ENCODE data around the gene A1BG. TPM values are rescaled to one million over a fixed set of nuclear protein-coding genes. Genes with fewer than 3 reads are reported as not detected.

A1BG gene
- total RNA-seq, 1 experiment from 2014 or later: 1.2 TPM

- TF ChIP-seq EGR1 (IDR thresholded peaks at IDR 0.05; ENCODE audit: low read depth) (no peak), REST (IDR thresholded peaks at IDR 0.05; ENCODE audit: low read depth) (no peak), EZH2phosphoT487 (IDR thresholded peaks at IDR 0.05; ENCODE audit: borderline replicate concordance) (no peak), FOSL1 (IDR thresholded peaks at IDR 0.05; ENCODE audit: low read depth) (no peak)
Observed at GRCh38 chr19:58372311-58373133, 19.2 kb upstream of the A1BG start (continued).

- ATAC-seq: no peak
- POLR2A ChIA-PET: no interaction called here
- Histone ChIP-seq H3K27ac (ENCODE audit: low read depth, low read length) (no peak overlapping the region), H3K4me1 (ENCODE audit: control insufficient read depth in 1 of 2, insufficient read depth in 2 of 2, low read length in 2 of 2) (peaks cover 0 to 4% of the 10 kb centered on the region in 2 experiments; a peak in 1 of 4 replicates), H3K79me2 (ENCODE audit: insufficient read depth, low read length) (no peaks in the 10 kb centered on the region), H3K4me2 (ENCODE audit: low read length) (no peak overlapping the region), H3K9me2 (ENCODE audit: insufficient read depth) (no peaks in the 10 kb centered on the region), H4K20me1 (ENCODE audit: insufficient read depth) (no peaks in the 10 kb centered on the region), H3K9me3 (ENCODE audit: control insufficient read depth in 1 of 2, insufficient read depth in 1 of 2, low read depth in 1 of 2, low read length in 2 of 2) (no peaks in the 10 kb centered on the region), H2AFZ (ENCODE audit: low read depth, low read length, poor library complexity, severe bottlenecking) (no peak overlapping the region), H3K36me3 (ENCODE audit: control insufficient read depth in 1 of 2, insufficient read depth in 2 of 2, low read length in 2 of 2) (no peaks in the 10 kb centered on the region), H3K9ac (ENCODE audit: low read length) (no peak overlapping the region), H3K27me3 (ENCODE audit: insufficient read depth, low read length) (no peaks in the 10 kb centered on the region), H3K4me3 (replicated peaks in 1 of 2; ENCODE audit: low read depth in 1 of 2, low read length in 2 of 2) (no peak overlapping the region)
- RAD21 ChIA-PET (ENCODE audit: low non-redundant PET in 1 of 2, low total read pairs in 2 of 2, uncharacterized antibody in 2 of 2, unreplicated experiment in 2 of 2): no interaction called here
- TF ChIP-seq ATF3 (IDR thresholded peaks at IDR 0.05) (no peak), CEBPB (IDR thresholded peaks at IDR 0.05; ENCODE audit: low read depth) (no peak), YY1 (IDR thresholded peaks at IDR 0.05; ENCODE audit: extremely low read depth, insufficient replicate concordance, low read depth, low read length) (no peak), CTCF (IDR thresholded peaks at IDR 0.05 in 2 of 3, conservative IDR thresholded peaks at IDR 0.05 in 1 of 3; ENCODE audit: borderline replicate concordance in 1 of 3, insufficient read depth in 1 of 3, low read depth in 2 of 3, low read length in 2 of 3) (no peak), FOSL1 (IDR thresholded peaks at IDR 0.05; ENCODE audit: low read depth) (no peak), ELF1 (IDR thresholded peaks at IDR 0.05; ENCODE audit: borderline replicate concordance, low read depth) (no peak), MAX (IDR thresholded peaks at IDR 0.05) (no peak), TCF7L2 (IDR thresholded peaks at IDR 0.05; ENCODE audit: borderline replicate concordance, extremely low read depth, insufficient read depth, insufficient read length) (no peak), ZFX (IDR thresholded peaks at IDR 0.05) (no peak)
- intact Hi-C loops (cut with micrococcal nuclease): no loop called here
- CTCF ChIA-PET: no interaction called here
- no TSS peak for BruUV-seq (replicated peaks)
- DNase-seq (ENCODE audit: low read depth, low spot score): no peak
Observed at GRCh38 chr19:58368561-58369360, 15.5 kb upstream of the A1BG start.
